Measurements from ENCODE around the gene BICC1.

- TF ChIP-seq EZH2 (IDR thresholded peaks at IDR 0.05; ENCODE audit: low read length, unreplicated experiment) (no peak), CTCF (conservative IDR thresholded peaks at IDR 0.05; ENCODE audit: low read depth, low read length) (no peak), EZH2phosphoT487 (IDR thresholded peaks at IDR 0.05; ENCODE audit: borderline replicate concordance, low read length) (no peak)
Measured at GRCh38 chr10:58827381-58827780, 314.7 kb downstream of the BICC1 start.

Data from PC-3 (cell line).